Endodermal cell (in vitro differentiated cells): Measurements from ENCODE around the gene TSEN54. TPM values are rescaled to one million over a fixed set of nuclear protein-coding genes. Genes with fewer than 3 reads are reported as not detected.

Experiments used
- DNase-seq: peaks from one replicate; pipeline ENCODE4 v3.0.0-alpha.2; 2017
- H3K27ac ChIP-seq: 2 replicates; pipeline ENCODE4 v1.5.1; 2013; ENCODE audit warnings: mild to moderate bottlenecking, low read depth, low read length, moderate library complexity
- H3K27me3 ChIP-seq: 2 replicates; pipeline ENCODE4 v1.6.1; 2013; ENCODE audit warnings: mild to moderate bottlenecking, low read length, moderate library complexity; ENCODE audit not compliant: insufficient read depth, control insufficient read depth, poor library complexity, severe bottlenecking
- H3K36me3 ChIP-seq: 2 replicates; pipeline ENCODE4 v1.7.0; 2013; ENCODE audit warnings: mild to moderate bottlenecking, low read length, moderate library complexity; ENCODE audit not compliant: control insufficient read depth, insufficient read depth
- H3K4me1 ChIP-seq: one replicate; pipeline ENCODE4 v1.7.0; 2013; ENCODE audit warnings: low read length; ENCODE audit not compliant: control insufficient read depth, insufficient read depth
- H3K4me3 ChIP-seq: 2 replicates; pipeline ENCODE4 v1.5.1; 2013; ENCODE audit warnings: mild to moderate bottlenecking, low read length, moderate library complexity
- H3K9ac ChIP-seq: 2 replicates; pipeline ENCODE4 v1.6.1; 2013; ENCODE audit warnings: mild to moderate bottlenecking, low read length, moderate library complexity; ENCODE audit not compliant: poor library complexity, severe bottlenecking; ENCODE audit errors: extremely low read depth
- H3K9me3 ChIP-seq: 2 replicates; pipeline ENCODE4 v1.6.1; 2013; ENCODE audit warnings: mild to moderate bottlenecking, low read length, moderate library complexity; ENCODE audit not compliant: control insufficient read depth
- H3K27ac Mint-ChIP-seq: 2 replicates; pipeline ENCODE4 v1.8.0; 2020; ENCODE audit warnings: mixed read lengths
- H3K27me3 Mint-ChIP-seq: 2 replicates; pipeline ENCODE4 v1.8.0; 2021; ENCODE audit warnings: mild to moderate bottlenecking, mixed read lengths; ENCODE audit not compliant: insufficient read depth
- H3K36me3 Mint-ChIP-seq: 2 replicates; pipeline ENCODE4 v1.8.0; 2020; ENCODE audit warnings: low read depth, mixed read lengths
- H3K4me1 Mint-ChIP-seq: 2 replicates; pipeline ENCODE4 v1.8.0; 2020; ENCODE audit warnings: mixed read lengths
- H3K4me3 Mint-ChIP-seq: 2 replicates; pipeline ENCODE4 v1.8.0; 2020; ENCODE audit warnings: mild to moderate bottlenecking, moderate library complexity, mixed read lengths
- H3K9me3 Mint-ChIP-seq: 2 replicates; pipeline ENCODE4 v1.8.0; 2020; ENCODE audit warnings: mild to moderate bottlenecking, mixed read lengths
- CTCF ChIP-seq: fragments of 200-600 bp; sonication (generic); conservative IDR thresholded peaks from 2 replicates; pipeline ENCODE4 v1.5.0; 2021; ENCODE audit warnings: antibody characterized with exemption, mild to moderate bottlenecking
- WGBS, 2 experiments: methylation state at CpG; one replicate each; pipeline versions ENCODE4 v1.1.5 to v1.1.7; 2013; ENCODE audit warnings: missing lambda C conversion rate in 2 of 2, mixed read lengths in 1 of 2; ENCODE audit not compliant: insufficient coverage in 1 of 2, insufficient read length in 1 of 2; 5-methylcytosine and 5-hydroxymethylcytosine counted together
- total RNA-seq, 2 donors: library from RNA; stranded (reverse); fragmentation: NEBNext Ultra II Directional in 1 of 2; extraction: Animal tissue kit (Norgen Biotek cat#: 25700) in 1 of 2; gene quantifications; 2 replicates in 1 of 2; 3 replicates in 1 of 2; pipeline ENCODE4 v1.2.1, GENCODE V29; 2021

TSEN54 gene
- total RNA-seq, 2 donors from 2014 or later, result 37.7 to 39.1 TPM

DNA sequence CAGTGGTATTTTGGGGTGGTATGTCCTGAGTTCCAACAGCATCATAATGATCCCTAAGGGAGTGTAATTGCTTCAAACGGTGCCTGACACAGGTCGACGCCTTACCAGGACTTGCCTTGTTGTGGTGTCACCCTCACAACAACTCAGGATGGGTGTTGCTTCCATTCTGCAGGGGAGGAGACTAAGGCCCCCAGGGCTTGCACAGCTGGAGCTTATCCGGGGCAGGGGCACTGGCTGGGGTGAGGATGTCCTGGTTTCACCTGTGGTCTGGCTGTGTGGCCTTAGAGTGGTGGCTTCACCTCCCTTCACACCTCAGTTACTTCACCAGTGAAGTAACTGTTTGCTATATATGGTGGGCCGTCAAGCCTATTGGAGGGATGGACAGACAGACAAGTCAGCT is 32.5 kb downstream of the TSEN54 start:
- H3K27ac ChIP-seq, result no peak overlapping the region

DNA sequence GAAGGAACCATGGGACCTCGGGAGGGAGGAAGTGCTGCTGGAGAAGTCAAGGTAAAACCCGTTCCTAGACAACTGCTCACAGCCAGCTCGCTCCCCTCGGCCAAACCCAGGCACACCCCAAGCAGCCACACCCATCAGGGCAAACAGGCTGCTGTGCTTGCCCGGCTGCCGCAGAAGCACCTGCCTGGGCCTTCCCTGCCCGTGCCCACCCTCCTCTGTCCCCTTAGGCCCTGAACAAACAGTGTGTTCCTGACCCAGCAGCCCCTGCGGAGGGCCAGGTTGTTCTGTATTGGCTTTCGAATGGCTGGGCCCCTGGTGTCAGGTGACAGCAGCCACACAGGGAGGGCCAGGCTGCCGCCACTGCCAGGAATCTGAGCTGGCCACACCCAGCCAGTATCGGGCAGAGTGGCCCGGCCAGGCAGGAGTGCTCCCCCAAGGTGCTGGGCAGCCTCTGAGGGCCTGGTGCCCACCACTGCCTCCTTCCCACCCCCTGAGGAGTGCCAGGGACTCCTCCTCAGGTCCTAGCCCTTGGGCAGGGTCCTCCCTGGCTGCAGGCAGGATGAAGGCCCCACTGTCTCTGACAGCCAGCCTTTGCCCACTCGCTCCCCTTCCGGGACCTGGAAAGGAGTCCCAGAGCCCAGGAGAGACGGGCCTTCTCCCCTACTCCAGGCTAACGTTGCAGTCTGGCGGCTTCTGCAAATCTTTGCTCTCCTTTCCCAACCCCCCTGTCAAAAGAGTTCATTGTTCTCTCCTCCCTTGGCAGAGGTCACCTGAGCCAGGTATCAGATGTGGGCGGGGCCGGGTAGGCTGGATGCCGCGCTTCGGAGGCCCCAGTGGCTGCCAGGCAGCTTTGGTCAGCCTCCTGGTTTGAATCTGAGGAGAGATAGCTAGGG is 33.2 kb downstream of the TSEN54 start:
- Histone ChIP-seq H3K4me1 (peaks cover 14% of the 10 kb centered on the region), H3K27me3 (no peaks in the 10 kb centered on the region), H3K9me3 (no peaks in the 10 kb centered on the region), H3K36me3 (peaks cover 3% of the 10 kb centered on the region), H3K27ac (peak overlapping the region; percentile 44), H3K4me3 (no peak overlapping the region), H3K9ac (peak overlapping the region; percentile 49)
- Mint-ChIP-seq H3K36me3 (peaks cover 26% of the 10 kb centered on the region), H3K4me1 (peaks cover 27% of the 10 kb centered on the region), H3K9me3 (no peaks in the 10 kb centered on the region), H3K27me3 (no peaks in the 10 kb centered on the region), H3K27ac (peak overlapping the region; percentile 85), H3K4me3 (peak overlapping the region; percentile 33)
- TF ChIP-seq CTCF, result no peak
- peak; percentile 96 for DNase-seq
- 60 to 62% methylated on average over 17 to 22 of the region's 22 CpGs for WGBS, 2 experiments

More for the DNA sequence above, 32.5 kb downstream of the TSEN54 start:
- Mint-ChIP-seq H3K27me3 (no peaks in the 10 kb centered on the region), H3K36me3 (peaks cover 27% of the 10 kb centered on the region), H3K27ac (no peak overlapping the region), H3K4me1 (peaks cover 30% of the 10 kb centered on the region), H3K4me3 (no peak overlapping the region), H3K9me3 (no peaks in the 10 kb centered on the region)
- DNase-seq, result no peak
- WGBS, 2 experiments, result 91% methylated on average over 4 to 5 of the region's 5 CpGs
- no peak overlapping the region for H3K9ac ChIP-seq
- no peaks in the 10 kb centered on the region for H3K27me3 ChIP-seq
- H3K4me1 ChIP-seq, result peaks cover 14% of the 10 kb centered on the region
- peaks cover 3% of the 10 kb centered on the region for H3K36me3 ChIP-seq
- no peak for TF ChIP-seq CTCF
- no peaks in the 10 kb centered on the region for H3K9me3 ChIP-seq
- no peak overlapping the region for H3K4me3 ChIP-seq

DNA sequence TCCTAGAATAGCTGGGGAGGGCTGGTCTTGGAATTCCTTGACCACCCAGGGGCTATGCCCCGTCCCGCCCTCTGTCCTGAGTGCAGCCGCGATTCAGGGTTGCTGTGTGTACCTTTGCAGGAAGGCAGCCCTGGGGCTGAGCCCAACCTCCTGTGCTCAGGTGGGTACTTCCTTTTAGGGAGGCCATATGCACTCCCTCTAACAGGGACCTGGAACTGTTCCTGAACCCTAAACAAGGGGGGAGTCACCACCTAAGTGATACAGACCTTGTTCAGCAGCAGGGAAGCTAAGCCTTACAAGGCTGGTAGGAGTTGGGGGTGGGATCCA is 33.8 kb downstream of the TSEN54 start:
- no peak overlapping the region for H3K9ac ChIP-seq
- H3K4me3 ChIP-seq, result no peak overlapping the region
- peaks cover 3% of the 10 kb centered on the region for H3K36me3 ChIP-seq
- no peak for TF ChIP-seq CTCF
- H3K4me1 ChIP-seq, result peaks cover 14% of the 10 kb centered on the region
- H3K4me3 Mint-ChIP-seq, result peak overlapping the region; percentile 33
- no peaks in the 10 kb centered on the region for H3K9me3 ChIP-seq
- no peak for DNase-seq
- H3K36me3 Mint-ChIP-seq, result peaks cover 26% of the 10 kb centered on the region
- H3K9me3 Mint-ChIP-seq, result no peaks in the 10 kb centered on the region
- H3K27ac ChIP-seq, result no peak overlapping the region
- peaks cover 27% of the 10 kb centered on the region for H3K4me1 Mint-ChIP-seq
- peak overlapping the region; percentile 85 for H3K27ac Mint-ChIP-seq
- no peaks in the 10 kb centered on the region for H3K27me3 ChIP-seq
- no peaks in the 10 kb centered on the region for H3K27me3 Mint-ChIP-seq
- WGBS, 2 experiments, result 71 to 86% methylated on average over 4 of the region's 4 CpGs
